Measurements from ENCODE around the gene GUCY1A2. TPM values are rescaled to one million over a fixed set of nuclear protein-coding genes. Genes with fewer than 3 reads are reported as not detected.
A peak's percentile ranks its signal among the peaks of the same experiment; 100 is the strongest.

Gene GUCY1A2
- total RNA-seq, 1 experiment from 2014 or later = not detected

DNA sequence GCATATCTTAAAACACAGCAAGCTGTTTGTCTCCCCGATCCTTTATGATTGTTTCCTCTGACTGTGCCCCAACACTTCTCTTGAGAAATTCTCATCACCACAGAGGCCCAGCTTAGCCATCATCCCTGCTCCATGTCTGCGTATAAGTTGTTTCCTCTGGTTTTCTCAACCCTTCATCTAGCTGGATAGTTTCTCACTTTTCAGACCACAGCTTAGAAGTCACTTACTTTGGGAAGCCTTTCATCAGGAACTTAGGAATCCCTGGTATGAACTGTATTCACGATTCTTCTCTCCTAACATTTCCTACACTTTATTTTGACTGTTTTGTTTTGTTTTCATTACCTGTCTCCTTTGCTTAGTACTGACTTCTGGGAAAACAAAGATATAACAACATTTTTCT, 295.2 kb downstream of the GUCY1A2 start:
- intact Hi-C loops (cut with micrococcal nuclease) = loop anchor here (5.0 to 10.0 kb wide), 4 partner anchors 294 to 824 kb away; partner anchors contain the start of gene GUCY1A2
- no peaks in the 10 kb centered on the region for H3K4me1 ChIP-seq (ENCODE audit: insufficient read depth, low read length)
- TF ChIP-seq, protein P1, sequence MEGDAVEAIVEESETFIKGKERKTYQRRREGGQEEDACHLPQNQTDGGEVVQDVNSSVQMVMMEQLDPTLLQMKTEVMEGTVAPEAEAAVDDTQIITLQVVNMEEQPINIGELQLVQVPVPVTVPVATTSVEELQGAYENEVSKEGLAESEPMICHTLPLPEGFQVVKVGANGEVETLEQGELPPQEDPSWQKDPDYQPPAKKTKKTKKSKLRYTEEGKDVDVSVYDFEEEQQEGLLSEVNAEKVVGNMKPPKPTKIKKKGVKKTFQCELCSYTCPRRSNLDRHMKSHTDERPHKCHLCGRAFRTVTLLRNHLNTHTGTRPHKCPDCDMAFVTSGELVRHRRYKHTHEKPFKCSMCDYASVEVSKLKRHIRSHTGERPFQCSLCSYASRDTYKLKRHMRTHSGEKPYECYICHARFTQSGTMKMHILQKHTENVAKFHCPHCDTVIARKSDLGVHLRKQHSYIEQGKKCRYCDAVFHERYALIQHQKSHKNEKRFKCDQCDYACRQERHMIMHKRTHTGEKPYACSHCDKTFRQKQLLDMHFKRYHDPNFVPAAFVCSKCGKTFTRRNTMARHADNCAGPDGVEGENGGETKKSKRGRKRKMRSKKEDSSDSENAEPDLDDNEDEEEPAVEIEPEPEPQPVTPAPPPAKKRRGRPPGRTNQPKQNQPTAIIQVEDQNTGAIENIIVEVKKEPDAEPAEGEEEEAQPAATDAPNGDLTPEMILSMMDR (conservative IDR thresholded peaks at IDR 0.05; ENCODE audit: low read depth, low read length) = no peak
- TF ChIP-seq EZH2phosphoT487 (IDR thresholded peaks at IDR 0.05; ENCODE audit: borderline replicate concordance, low read length) = no peak
- TF ChIP-seq EZH2 (IDR thresholded peaks at IDR 0.05; ENCODE audit: low read length, unreplicated experiment) = no peak
- no peaks in the 10 kb centered on the region for H3F3A ChIP-seq (ENCODE audit: low read length, unreplicated experiment)
- BruUV-seq (replicated peaks) = no TSS peak
- H3K27ac ChIP-seq (ENCODE audit: low read length) = no peak overlapping the region
- H3K9me2 ChIP-seq (replicated peaks; ENCODE audit: low read length) = no peaks in the 10 kb centered on the region
- no peak overlapping the region for H3K4me3 ChIP-seq (ENCODE audit: low read length)
- ChIA-PET POLR2A (ENCODE audit: unreplicated experiment) (no interaction called here), CTCF (no interaction called here)
- no peak for DNase-seq
- ATAC-seq = no peak
- no peaks in the 10 kb centered on the region for H3K36me3 ChIP-seq (ENCODE audit: low read depth, low read length)
- no peak overlapping the region for H3K4me2 ChIP-seq (ENCODE audit: low read length)
- H3K79me2 ChIP-seq (ENCODE audit: low read length) = no peaks in the 10 kb centered on the region
- H3K9me3 ChIP-seq (ENCODE audit: low read length) = no peaks in the 10 kb centered on the region
- H2AFZ ChIP-seq (ENCODE audit: low read length) = no peak overlapping the region
- no peaks in the 10 kb centered on the region for H4K20me1 ChIP-seq (ENCODE audit: low read length)
- no peaks in the 10 kb centered on the region for H3K27me3 ChIP-seq (ENCODE audit: low read length)
- H3K9ac ChIP-seq (ENCODE audit: low read length) = no peak overlapping the region

DNA sequence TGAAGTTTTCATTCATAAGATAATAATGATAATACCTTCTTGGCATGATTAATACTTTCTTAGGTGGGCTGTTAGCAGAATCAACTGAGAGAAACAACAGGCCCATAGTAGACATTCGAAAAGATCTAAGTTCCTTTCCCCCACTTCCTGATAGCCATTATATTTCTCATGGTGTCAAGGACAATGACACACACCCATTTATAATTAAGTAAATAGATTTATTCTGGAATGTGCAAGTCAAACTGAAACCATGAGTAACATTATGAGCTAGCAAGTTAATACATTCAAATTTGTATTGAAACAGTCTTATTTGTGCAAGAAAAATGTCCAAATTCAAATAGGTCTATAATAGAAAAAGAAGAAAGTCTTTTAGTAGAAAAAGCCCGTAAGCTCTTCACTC, 301.1 kb downstream of the GUCY1A2 start:
- Histone ChIP-seq H3K27ac (ENCODE audit: low read length) (peak overlapping the region; percentile 16; the same call in 1 of the 2 replicates), H3K4me2 (ENCODE audit: low read length) (peak overlapping the region; percentile 44), H3K9ac (ENCODE audit: low read length) (0 out of 2 replicates have a peak overlapping the region, but pooled peaks have one; percentile 3), H3K9me3 (ENCODE audit: low read length) (no peaks in the 10 kb centered on the region), H2AFZ (ENCODE audit: low read length) (peak overlapping the region; percentile 51), H3K4me3 (ENCODE audit: low read length) (no peak overlapping the region), H3K27me3 (ENCODE audit: low read length) (no peaks in the 10 kb centered on the region), H3F3A (ENCODE audit: low read length, unreplicated experiment) (no peaks in the 10 kb centered on the region), H3K79me2 (ENCODE audit: low read length) (no peaks in the 10 kb centered on the region), H3K9me2 (replicated peaks; ENCODE audit: low read length) (no peaks in the 10 kb centered on the region), H3K4me1 (ENCODE audit: insufficient read depth, low read length) (peaks cover 21% of the 10 kb centered on the region), H3K36me3 (ENCODE audit: low read depth, low read length) (no peaks in the 10 kb centered on the region), H4K20me1 (ENCODE audit: low read length) (no peaks in the 10 kb centered on the region)
- no TSS peak for BruUV-seq (replicated peaks)
- TF ChIP-seq EZH2phosphoT487 (IDR thresholded peaks at IDR 0.05; ENCODE audit: borderline replicate concordance, low read length) (no peak), EZH2 (IDR thresholded peaks at IDR 0.05; ENCODE audit: low read length, unreplicated experiment) (no peak)
- TF ChIP-seq, protein P1 (conservative IDR thresholded peaks at IDR 0.05; ENCODE audit: low read depth, low read length) = no peak
- ChIA-PET POLR2A (ENCODE audit: unreplicated experiment) (interaction anchor here (0.6 to 0.7 kb wide), 2 partner anchors 320 to 407 kb away, joined by 3 to 14 read pairs; no protein-coding TSS in a partner anchor), CTCF (no interaction called here)
- intact Hi-C loops (cut with micrococcal nuclease) = loop anchor here (10.0 kb wide), 1 partner anchor 718 kb away; no protein-coding TSS in a partner anchor
- ATAC-seq (peak; percentile 80), DNase-seq (peak; percentile 50)

DNA sequence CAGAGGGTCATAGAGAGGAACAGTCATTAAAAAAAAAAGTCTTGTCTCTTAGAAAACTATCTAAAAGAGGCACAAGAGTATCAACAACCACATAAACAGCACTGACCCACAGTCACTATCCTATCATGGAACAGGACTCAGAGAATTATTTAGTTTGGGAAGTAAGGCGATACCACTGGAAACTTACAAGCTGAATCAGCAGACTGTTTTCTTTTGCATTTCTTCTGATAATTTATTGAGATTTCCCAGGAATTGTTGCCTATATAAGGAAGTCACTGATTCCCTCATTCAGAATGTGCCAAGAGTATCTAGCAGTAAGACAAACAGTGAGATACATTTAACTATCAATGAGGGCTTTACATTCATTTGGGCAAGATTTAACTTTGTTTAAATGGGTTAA, 304.1 kb downstream of the GUCY1A2 start:
- Histone ChIP-seq H3K9ac (ENCODE audit: low read length) (no peak overlapping the region), H3K4me2 (ENCODE audit: low read length) (no peak overlapping the region), H3K4me3 (ENCODE audit: low read length) (no peak overlapping the region), H4K20me1 (ENCODE audit: low read length) (no peaks in the 10 kb centered on the region), H3K27ac (ENCODE audit: low read length) (no peak overlapping the region), H3K4me1 (ENCODE audit: insufficient read depth, low read length) (peaks cover 21% of the 10 kb centered on the region), H3K9me2 (replicated peaks; ENCODE audit: low read length) (no peaks in the 10 kb centered on the region), H3K79me2 (ENCODE audit: low read length) (no peaks in the 10 kb centered on the region), H3K36me3 (ENCODE audit: low read depth, low read length) (no peaks in the 10 kb centered on the region), H3K27me3 (ENCODE audit: low read length) (no peaks in the 10 kb centered on the region), H2AFZ (ENCODE audit: low read length) (no peak overlapping the region), H3F3A (ENCODE audit: low read length, unreplicated experiment) (no peaks in the 10 kb centered on the region), H3K9me3 (ENCODE audit: low read length) (no peaks in the 10 kb centered on the region)
- TF ChIP-seq, protein P1 (conservative IDR thresholded peaks at IDR 0.05; ENCODE audit: low read depth, low read length) = no peak
- TF ChIP-seq EZH2 (IDR thresholded peaks at IDR 0.05; ENCODE audit: low read length, unreplicated experiment) (no peak), EZH2phosphoT487 (IDR thresholded peaks at IDR 0.05; ENCODE audit: borderline replicate concordance, low read length) (no peak)
- CTCF ChIA-PET = no interaction called here
- POLR2A ChIA-PET (ENCODE audit: unreplicated experiment) = no interaction called here
- ATAC-seq (peak; percentile 51), DNase-seq (peak; percentile 28)
- BruUV-seq (replicated peaks) = no TSS peak
- intact Hi-C loops (cut with micrococcal nuclease) = loop anchor here (10.0 kb wide), 1 partner anchor 721 kb away; no protein-coding TSS in a partner anchor
